Colonic mucosa (tissue), 4 donors: Measurements from ENCODE around the gene HIBCH. TPM values are rescaled to one million over a fixed set of nuclear protein-coding genes. Genes with fewer than 3 reads are reported as not detected.

ENCODE experiments used
- DNase-seq: peaks from one replicate; pipeline ENCODE4 v3.0.0-alpha.2; 2020
- H3K27ac ChIP-seq: fragments of 200-600 bp; one replicate; pipeline ENCODE4 v1.8.0; 2021
- H3K27me3 ChIP-seq: fragments of 200-600 bp; one replicate; pipeline ENCODE4 v1.8.0; 2021
- H3K36me3 ChIP-seq: fragments of 200-600 bp; one replicate; pipeline ENCODE4 v1.8.0; 2021
- H3K4me1 ChIP-seq: fragments of 200-600 bp; one replicate; pipeline ENCODE4 v1.8.0; 2021; ENCODE audit warnings: mild to moderate bottlenecking
- H3K4me3 ChIP-seq: fragments of 200-600 bp; one replicate; pipeline ENCODE4 v1.8.0; 2021
- H3K9ac ChIP-seq, 2 donors: one replicate each; pipeline ENCODE4 v1.7.0; 2013; ENCODE audit warnings: control low read depth in 2 of 2, low read depth in 2 of 2, low read length in 2 of 2
- H3K9me3 ChIP-seq: fragments of 200-600 bp; one replicate; pipeline ENCODE4 v1.8.0; 2021
- intact Hi-C: fragments of 100-400 bp; cut with DNase I; formaldehyde crosslinking; loops from one replicate; pipeline ENCODE4 v1.14.1; 2022
- total RNA-seq, 2 donors: library from RNA; stranded (reverse); fragmentation: NEBNext Ultra II Directional in 1 of 2; extraction: Animal tissue kit (Norgen Biotek cat#: 25700) in 1 of 2; gene quantifications; one replicate each; pipeline ENCODE4 v1.2.1, GENCODE V29; 2021
- TF ChIP-seq, protein P1 (sequence below): fragments of 200-600 bp; IDR thresholded peaks from one replicate; pipeline ENCODE4 v1.8.0; 2022; ENCODE audit warnings: antibody characterized with exemption, mild to moderate bottlenecking
- donor health status: healthy.
- donor health status: DM: no; HTN: no; CAD: no.
- donor health status: DM: no; HTN: no; CAD: no.

HIBCH gene
- total RNA-seq, 2 donors from 2014 or later: 47.2 to 71.1 TPM

DNA sequence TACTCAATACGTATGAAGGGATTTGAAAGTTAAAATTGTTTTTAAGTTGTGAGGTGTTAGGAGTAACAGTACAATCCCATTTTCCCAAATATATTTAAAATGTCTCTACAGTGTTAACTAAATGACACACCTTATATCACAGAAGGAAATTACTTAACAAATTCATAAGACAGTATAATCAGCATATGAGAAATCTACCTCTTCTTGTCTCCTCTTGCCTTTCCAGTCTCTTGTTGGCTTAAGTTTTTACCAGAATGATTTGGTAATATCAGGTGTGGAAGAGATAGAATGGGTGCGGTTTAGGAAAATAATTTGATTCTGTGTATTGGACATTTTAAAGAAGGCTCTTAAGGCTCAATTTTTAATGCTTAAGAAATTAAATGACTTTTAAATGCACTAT, 14.3 kb upstream of the HIBCH start:
- TF ChIP-seq, protein P1, sequence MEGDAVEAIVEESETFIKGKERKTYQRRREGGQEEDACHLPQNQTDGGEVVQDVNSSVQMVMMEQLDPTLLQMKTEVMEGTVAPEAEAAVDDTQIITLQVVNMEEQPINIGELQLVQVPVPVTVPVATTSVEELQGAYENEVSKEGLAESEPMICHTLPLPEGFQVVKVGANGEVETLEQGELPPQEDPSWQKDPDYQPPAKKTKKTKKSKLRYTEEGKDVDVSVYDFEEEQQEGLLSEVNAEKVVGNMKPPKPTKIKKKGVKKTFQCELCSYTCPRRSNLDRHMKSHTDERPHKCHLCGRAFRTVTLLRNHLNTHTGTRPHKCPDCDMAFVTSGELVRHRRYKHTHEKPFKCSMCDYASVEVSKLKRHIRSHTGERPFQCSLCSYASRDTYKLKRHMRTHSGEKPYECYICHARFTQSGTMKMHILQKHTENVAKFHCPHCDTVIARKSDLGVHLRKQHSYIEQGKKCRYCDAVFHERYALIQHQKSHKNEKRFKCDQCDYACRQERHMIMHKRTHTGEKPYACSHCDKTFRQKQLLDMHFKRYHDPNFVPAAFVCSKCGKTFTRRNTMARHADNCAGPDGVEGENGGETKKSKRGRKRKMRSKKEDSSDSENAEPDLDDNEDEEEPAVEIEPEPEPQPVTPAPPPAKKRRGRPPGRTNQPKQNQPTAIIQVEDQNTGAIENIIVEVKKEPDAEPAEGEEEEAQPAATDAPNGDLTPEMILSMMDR: no peak
- H3K36me3 ChIP-seq: no peaks in the 10 kb centered on the region
- intact Hi-C loops: loop anchor here (5.0 kb wide), 1 partner anchor 38 kb away; no protein-coding TSS in a partner anchor
- DNase-seq: no peak
- H3K4me3 ChIP-seq: no peak overlapping the region
- no peaks in the 10 kb centered on the region for H3K27me3 ChIP-seq
- H3K27ac ChIP-seq: peak overlapping the region; percentile 7
- H3K9ac ChIP-seq: no peak overlapping the region
- no peaks in the 10 kb centered on the region for H3K9me3 ChIP-seq
- H3K4me1 ChIP-seq: no peaks in the 10 kb centered on the region

DNA sequence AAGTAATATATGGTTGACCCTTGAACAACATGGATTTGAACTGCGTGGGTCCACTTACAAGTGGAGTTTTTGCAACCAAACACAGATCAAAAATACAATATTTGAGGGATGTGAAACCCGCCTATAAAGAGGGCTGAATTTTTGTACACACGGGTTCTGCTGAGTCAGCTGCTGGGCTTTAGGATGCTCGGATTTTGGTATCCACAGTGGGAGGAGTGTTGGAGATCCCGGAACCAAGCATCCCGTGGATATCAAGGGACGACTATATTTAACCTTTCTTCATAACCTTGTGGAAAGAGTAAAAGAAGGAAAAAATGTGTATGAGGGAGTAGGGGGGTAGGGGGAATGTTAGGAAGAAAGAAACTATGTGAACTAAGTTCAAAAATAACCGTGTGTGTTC, 13.8 kb upstream of the HIBCH start:
- no peak for DNase-seq
- H3K27ac ChIP-seq: no peak overlapping the region
- no peaks in the 10 kb centered on the region for H3K36me3 ChIP-seq

DNA sequence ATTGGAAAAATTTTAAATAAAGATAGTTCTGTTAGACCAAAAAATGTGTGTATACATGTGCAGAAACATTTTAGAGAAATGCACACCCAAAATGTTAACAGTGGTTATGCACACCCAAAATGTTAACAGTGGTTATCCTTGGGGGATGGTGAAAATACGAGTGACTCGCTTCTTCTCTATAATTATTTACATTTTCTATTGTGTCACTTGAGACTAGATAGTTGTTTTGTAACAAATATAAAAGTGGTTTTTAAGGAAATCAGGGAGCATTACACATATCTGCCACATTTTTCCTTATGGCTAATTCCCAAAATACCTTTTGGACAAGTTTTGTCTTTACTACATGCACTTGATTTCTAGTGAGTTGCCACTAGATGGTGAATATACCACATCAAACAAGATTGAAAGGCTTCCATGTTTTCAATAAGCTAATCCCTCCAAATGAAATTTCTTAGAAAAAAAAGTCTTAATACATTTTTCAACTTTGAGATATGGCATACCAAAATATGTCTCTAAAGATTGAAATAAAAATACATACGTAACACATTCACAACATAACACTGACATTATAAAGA, 9.0 kb upstream of the HIBCH start:
- DNase-seq: no peak
- Histone ChIP-seq H3K27me3 (no peaks in the 10 kb centered on the region), H3K9me3 (no peaks in the 10 kb centered on the region), H3K4me3 (no peak overlapping the region), H3K27ac (no peak overlapping the region), H3K4me1 (no peaks in the 10 kb centered on the region), H3K9ac (no peak overlapping the region), H3K36me3 (no peaks in the 10 kb centered on the region)
- TF ChIP-seq, protein P1: no peak
- intact Hi-C loops: loop anchor here (5.0 kb wide), 1 partner anchor 189 kb away; no protein-coding TSS in a partner anchor

More for the DNA sequence above, 13.8 kb upstream of the HIBCH start:
- TF ChIP-seq, protein P1: no peak
- Histone ChIP-seq H3K4me1 (no peaks in the 10 kb centered on the region), H3K27me3 (no peaks in the 10 kb centered on the region), H3K9ac (no peak overlapping the region), H3K9me3 (no peaks in the 10 kb centered on the region), H3K4me3 (no peak overlapping the region)
- intact Hi-C loops: loop anchor here (5.0 kb wide), 1 partner anchor 39 kb away; no protein-coding TSS in a partner anchor

DNA sequence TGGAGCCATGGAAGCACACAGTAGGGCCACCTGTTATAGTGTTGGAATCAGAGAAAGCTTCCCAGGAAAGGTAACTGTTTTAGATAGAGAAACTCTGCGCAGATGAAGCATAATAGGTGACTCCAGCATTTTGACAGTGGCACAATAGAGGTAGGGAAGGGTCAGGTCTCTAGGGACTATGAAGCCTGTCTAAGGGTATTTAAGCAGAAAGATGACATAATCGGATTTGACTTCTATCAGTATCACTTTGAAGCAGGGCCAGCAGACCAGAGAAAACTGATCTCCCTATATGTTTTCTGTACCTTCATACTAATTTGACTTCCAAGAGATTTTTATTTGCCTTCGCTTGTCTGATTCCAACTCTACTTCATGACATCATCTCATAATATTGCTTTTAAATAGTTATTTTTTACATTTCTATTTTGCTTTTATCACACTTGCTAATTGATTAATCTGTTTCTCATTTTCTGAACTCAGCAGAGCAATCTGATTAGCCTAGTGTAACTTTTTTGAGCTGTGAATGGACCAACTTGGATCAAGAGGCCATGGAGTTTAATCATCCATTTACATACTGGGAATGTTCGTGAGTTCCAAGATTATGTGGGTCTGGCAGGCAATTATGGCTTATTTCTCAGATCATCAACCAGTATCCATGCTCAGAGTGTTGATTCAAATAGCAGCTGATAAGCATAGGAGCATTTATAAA, 8.4 kb upstream of the HIBCH start:
- H3K27me3 ChIP-seq: no peaks in the 10 kb centered on the region
- TF ChIP-seq, protein P1: no peak
- H3K27ac ChIP-seq: no peak overlapping the region
- no peaks in the 10 kb centered on the region for H3K4me1 ChIP-seq
- H3K4me3 ChIP-seq: no peak overlapping the region
- no peak overlapping the region for H3K9ac ChIP-seq
- no peaks in the 10 kb centered on the region for H3K36me3 ChIP-seq
- no peak for DNase-seq
- intact Hi-C loops: loop anchor here (5.0 kb wide), 1 partner anchor 189 kb away; no protein-coding TSS in a partner anchor
- no peaks in the 10 kb centered on the region for H3K9me3 ChIP-seq

DNA sequence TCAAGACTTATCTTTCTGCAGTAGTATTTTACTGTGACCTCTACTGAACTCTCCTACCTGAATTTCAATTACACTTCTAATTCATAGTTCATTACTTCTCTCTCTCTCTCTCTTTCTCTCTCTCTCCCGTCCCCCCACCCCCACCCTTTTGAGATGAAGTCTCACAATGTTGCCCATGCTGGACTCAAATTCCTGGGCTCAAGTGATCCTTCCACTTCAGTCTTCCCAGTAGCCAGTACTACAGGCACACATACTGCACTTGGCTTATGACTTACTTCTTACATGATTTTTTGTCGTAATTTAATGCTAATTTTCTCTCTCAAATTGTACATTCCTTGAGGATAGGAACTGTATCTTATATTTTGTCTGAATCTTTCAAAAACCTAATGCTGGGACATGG, 6.0 kb upstream of the HIBCH start:
- DNase-seq: no peak
- Histone ChIP-seq H3K4me1 (no peaks in the 10 kb centered on the region), H3K9me3 (no peaks in the 10 kb centered on the region), H3K36me3 (no peaks in the 10 kb centered on the region), H3K4me3 (no peak overlapping the region), H3K27me3 (no peaks in the 10 kb centered on the region), H3K27ac (no peak overlapping the region), H3K9ac (no peak overlapping the region)
- intact Hi-C loops: loop anchor here (5.0 kb wide), 1 partner anchor 192 kb away; no protein-coding TSS in a partner anchor
- TF ChIP-seq, protein P1: no peak
